ENCODE results near the gene LHFPL6.

GRCh38 chr13:39298951-39299350 is 304.0 kb downstream of the LHFPL6 start:
- TF ChIP-seq CTCF (IDR thresholded peaks at IDR 0.05) (no peak), POLR2A (IDR thresholded peaks at IDR 0.05) (no peak)

Data from Peyer's patch (tissue), 4 donors.